Posterior cingulate gyrus (tissue), 11 donors: ENCODE data around the gene ERAP2.

ENCODE experiments used
- DNase-seq, 10 donors: peaks; one replicate each; pipeline versions ENCODE4 v3.0.0 to v3.0.0-alpha.2; 2020 to 2021; ENCODE audit warnings: mixed read lengths in 3 of 10
- intact Hi-C: fragments of 100-400 bp; cut with DNase I; formaldehyde crosslinking; loops from one replicate; pipeline ENCODE4 v1.15.1; 2023

The ERAP2 gene

GRCh38 chr5:96885518-96886338, 9.4 kb downstream of the ERAP2 start:
- DNase-seq: no peak
- intact Hi-C loops: no loop called here

GRCh38 chr5:96893342-96893741, 17.0 kb downstream of the ERAP2 start:
- DNase-seq: no peak
- intact Hi-C loops: no loop called here

GRCh38 chr5:96896276-96896675, 20.0 kb downstream of the ERAP2 start:
- intact Hi-C loops: no loop called here
- no peak for DNase-seq

- DNase-seq: no peak
- intact Hi-C loops: no loop called here
Measured at GRCh38 chr5:96896806-96897205, 20.5 kb downstream of the ERAP2 start.

GRCh38 chr5:96901384-96901783, 25.1 kb downstream of the ERAP2 start:
- intact Hi-C loops: no loop called here
- no peak for DNase-seq

GRCh38 chr5:96901841-96902240, 25.5 kb downstream of the ERAP2 start:
- no peak for DNase-seq
- intact Hi-C loops: no loop called here

GRCh38 chr5:96902876-96903275, 26.6 kb downstream of the ERAP2 start:
- DNase-seq: no peak
- intact Hi-C loops: no loop called here

- intact Hi-C loops: no loop called here
- no peak for DNase-seq
Measured at GRCh38 chr5:96903300-96903699, 27.0 kb downstream of the ERAP2 start.

- intact Hi-C loops: no loop called here
- DNase-seq: no peak
Measured at GRCh38 chr5:96904054-96904931, 28.0 kb downstream of the ERAP2 start.

- no peak for DNase-seq
- intact Hi-C loops: no loop called here
Measured at GRCh38 chr5:96905864-96906263, 29.6 kb downstream of the ERAP2 start.

GRCh38 chr5:96909003-96909402, 32.7 kb downstream of the ERAP2 start:
- intact Hi-C loops: no loop called here
- DNase-seq: no peak

GRCh38 chr5:96909435-96909834, 33.1 kb downstream of the ERAP2 start:
- no peak for DNase-seq
- intact Hi-C loops: no loop called here

GRCh38 chr5:96911139-96911538, 34.8 kb downstream of the ERAP2 start:
- intact Hi-C loops: no loop called here
- DNase-seq: no peak

- intact Hi-C loops: no loop called here
Measured at GRCh38 chr5:96913233-96913632, 36.9 kb downstream of the ERAP2 start.

GRCh38 chr5:96919754-96920197, 43.5 kb downstream of the ERAP2 start:
- intact Hi-C loops: no loop called here

More at GRCh38 chr5:96913233-96913632, 36.9 kb downstream of the ERAP2 start:
- DNase-seq: no peak

GRCh38 chr5:96920744-96921355, 44.5 kb downstream of the ERAP2 start:
- intact Hi-C loops: no loop called here
- no peak for DNase-seq

More at GRCh38 chr5:96919754-96920197, 43.5 kb downstream of the ERAP2 start:
- no peak for DNase-seq

GRCh38 chr5:96922499-96923244, 46.4 kb downstream of the ERAP2 start:
- intact Hi-C loops: no loop called here

GRCh38 chr5:96924016-96924443, 47.7 kb downstream of the ERAP2 start:
- DNase-seq: no peak
- intact Hi-C loops: no loop called here

More at GRCh38 chr5:96922499-96923244, 46.4 kb downstream of the ERAP2 start:
- DNase-seq: no peak

GRCh38 chr5:96926276-96926675, 50.0 kb downstream of the ERAP2 start:
- DNase-seq: no peak
- intact Hi-C loops: no loop called here

GRCh38 chr5:96927008-96927407, 50.7 kb downstream of the ERAP2 start:
- intact Hi-C loops: no loop called here
- DNase-seq: no peak
